CD4-positive, alpha-beta T cell treated with Interleukin-21 for 1 hour (primary cell): ENCODE results near the gene CRACR2A.

ENCODE experiments used
- DNase-seq: peaks from one replicate; pipeline ENCODE4 v3.0.0-alpha.2; 2020

The CRACR2A gene

GRCh38 chr12:3752741-3753486 is at the start of gene CRACR2A:
TSS of gene CRACR2A (minus strand) at chr12:3753109. CDS start at chr12:3696999, 56,110 bp downstream.
- peak; percentile 83 for DNase-seq

GRCh38 chr12:3797531-3798048 is 44.7 kb upstream of the CRACR2A start:
- DNase-seq = no peak

- DNase-seq = no peak
Measured at GRCh38 chr12:3795492-3796133, 42.7 kb upstream of the CRACR2A start.

GRCh38 chr12:3795066-3795465 is 42.2 kb upstream of the CRACR2A start:
- no peak for DNase-seq

- DNase-seq = no peak
Measured at GRCh38 chr12:3792623-3793288, 39.8 kb upstream of the CRACR2A start.

GRCh38 chr12:3791256-3791874 is 38.5 kb upstream of the CRACR2A start:
- DNase-seq = no peak

- no peak for DNase-seq
Measured at GRCh38 chr12:3790642-3791041, 37.7 kb upstream of the CRACR2A start.

- DNase-seq = no peak
Measured at GRCh38 chr12:3789838-3790237, 36.9 kb upstream of the CRACR2A start.

- peak; percentile 54 for DNase-seq
Measured at GRCh38 chr12:3777206-3777809, 24.4 kb upstream of the CRACR2A start.

GRCh38 chr12:3775385-3776035 is 22.6 kb upstream of the CRACR2A start:
- DNase-seq = no peak

GRCh38 chr12:3772380-3772779 is 19.5 kb upstream of the CRACR2A start:
- DNase-seq = no peak

- no peak for DNase-seq
Measured at GRCh38 chr12:3771853-3772252, 18.9 kb upstream of the CRACR2A start.

- DNase-seq = no peak
Measured at GRCh38 chr12:3770891-3771290, 18.0 kb upstream of the CRACR2A start.

- no peak for DNase-seq
Measured at GRCh38 chr12:3768911-3769447, 16.1 kb upstream of the CRACR2A start.

- no peak for DNase-seq
Measured at GRCh38 chr12:3761116-3761735, 8.3 kb upstream of the CRACR2A start.

GRCh38 chr12:3759878-3760277 is 7.0 kb upstream of the CRACR2A start:
- DNase-seq = no peak

GRCh38 chr12:3757261-3757660 is 4.4 kb upstream of the CRACR2A start:
- DNase-seq = no peak

GRCh38 chr12:3755898-3756297 is 3.0 kb upstream of the CRACR2A start:
- no peak for DNase-seq

GRCh38 chr12:3753544-3754284 is 805 bp upstream of the CRACR2A start:
- DNase-seq = peak; percentile 11

- DNase-seq = peak; percentile 75
Measured at GRCh38 chr12:3752096-3752709, 706 bp downstream of the CRACR2A start.
